Stimulated activated memory B cell treated with anti-CD40 and anti-IgM and Interleukin-4, amounts not matched to agents 10 μg/mL and 1 μg/mL and 100 μg/mL, for 72 hours (primary cell): Measurements from ENCODE around the gene EGLN1.

Experiments used
- ATAC-seq: fragments of 150-1000 bp; cut with Tn5 transposase; 2 replicates; pipeline ENCODE4 v1.10.0; 2021
- H3K27ac Mint-ChIP-seq: one replicate; pipeline ENCODE4 v1.8.0; 2022; ENCODE audit warnings: mild to moderate bottlenecking, mixed read lengths
- H3K27me3 Mint-ChIP-seq: one replicate; pipeline ENCODE4 v1.8.0; 2022; ENCODE audit warnings: mixed read lengths
- H3K36me3 Mint-ChIP-seq: one replicate; pipeline ENCODE4 v1.8.0; 2022; ENCODE audit warnings: mixed read lengths
- H3K4me1 Mint-ChIP-seq: one replicate; pipeline ENCODE4 v1.8.0; 2022; ENCODE audit warnings: mixed read lengths
- H3K4me3 Mint-ChIP-seq: one replicate; pipeline ENCODE4 v1.8.0; 2022; ENCODE audit warnings: mild to moderate bottlenecking, moderate library complexity, mixed read lengths
- H3K9me3 Mint-ChIP-seq: one replicate; pipeline ENCODE4 v1.8.0; 2022; ENCODE audit warnings: mixed read lengths

The EGLN1 gene

DNA sequence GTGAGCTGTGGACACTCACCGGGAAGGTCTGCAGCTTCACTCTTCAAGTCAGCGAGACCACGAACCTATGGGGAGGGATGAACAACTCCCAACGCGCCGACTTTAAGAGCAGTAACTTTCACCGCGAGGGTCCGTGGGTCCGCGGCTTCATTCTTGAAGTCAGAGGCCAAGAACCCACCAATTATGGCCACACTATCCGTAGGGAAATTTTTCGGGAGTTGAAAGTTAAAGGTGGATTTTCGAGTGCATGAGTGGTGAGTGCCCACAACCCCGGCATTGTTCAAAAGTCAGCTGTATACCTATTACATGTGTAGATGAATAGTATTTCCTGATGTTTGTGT, 104.1 kb downstream of the EGLN1 start:
- Mint-ChIP-seq H3K9me3 (no peaks in the 10 kb centered on the region), H3K36me3 (no peaks in the 10 kb centered on the region), H3K4me3 (no peak overlapping the region), H3K4me1 (peaks cover 6% of the 10 kb centered on the region), H3K27ac (no peak overlapping the region), H3K27me3 (no peaks in the 10 kb centered on the region)
- no peak for ATAC-seq

DNA sequence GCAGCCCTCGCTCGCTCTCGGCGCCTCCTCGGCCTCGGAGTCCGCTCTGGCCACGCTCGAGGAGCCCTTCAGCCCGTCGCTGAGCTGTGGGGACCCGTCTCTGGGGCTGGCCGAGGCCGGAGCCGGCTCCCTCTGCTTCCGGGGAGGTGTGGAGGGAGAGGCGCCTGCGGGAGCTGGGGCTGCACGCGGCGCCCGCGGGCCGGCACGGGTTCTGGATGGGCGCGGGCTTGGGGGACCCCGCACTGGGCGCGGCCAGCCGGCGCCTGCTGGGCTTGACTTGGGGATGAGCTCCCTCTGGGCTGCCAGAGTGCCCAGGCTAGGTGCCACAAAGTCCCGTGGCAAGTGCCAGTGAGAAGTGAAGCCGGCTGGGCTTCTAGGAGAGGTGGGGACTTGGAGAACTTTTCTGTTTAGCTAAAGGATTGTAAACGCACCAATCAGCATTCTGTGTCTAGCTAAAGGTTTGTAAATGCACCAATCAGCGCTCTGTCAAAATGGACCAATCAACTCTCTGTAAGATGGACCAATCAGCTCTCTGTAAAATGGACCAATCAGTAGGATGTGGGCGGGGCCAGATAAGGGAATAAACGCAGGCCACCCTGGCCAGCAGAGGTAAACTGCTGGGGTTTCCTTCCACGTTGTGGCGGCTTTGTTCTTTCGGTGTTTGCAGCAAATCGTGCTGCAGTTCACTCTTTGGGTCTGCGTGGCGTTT, 104.6 kb downstream of the EGLN1 start:
- Mint-ChIP-seq H3K27ac (no peak overlapping the region), H3K4me1 (peaks cover 6% of the 10 kb centered on the region), H3K36me3 (no peaks in the 10 kb centered on the region), H3K4me3 (no peak overlapping the region), H3K9me3 (no peaks in the 10 kb centered on the region), H3K27me3 (no peaks in the 10 kb centered on the region)
- ATAC-seq, result no peak

DNA sequence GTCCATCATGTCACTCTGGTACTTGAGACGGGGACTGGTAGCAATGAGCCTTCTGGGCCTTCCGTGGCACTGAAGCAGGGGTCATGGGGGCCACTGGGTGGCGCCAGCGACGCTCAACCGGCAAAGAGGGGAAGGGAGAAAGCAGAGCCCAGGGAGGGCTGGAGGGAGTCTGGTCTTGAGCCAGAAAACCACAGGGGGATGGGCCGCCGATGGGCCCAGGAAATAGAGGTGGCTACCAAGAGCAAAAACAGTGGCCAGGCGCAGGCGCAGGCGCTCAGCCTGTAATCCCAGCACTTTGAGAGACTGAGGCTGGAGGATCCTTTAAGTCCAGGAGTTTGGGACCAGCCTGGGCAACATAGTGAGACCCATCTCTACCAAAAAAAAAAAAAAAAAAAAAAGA, 106.2 kb downstream of the EGLN1 start:
- H3K27me3 Mint-ChIP-seq, result no peaks in the 10 kb centered on the region
- H3K9me3 Mint-ChIP-seq, result no peaks in the 10 kb centered on the region
- peaks cover 6% of the 10 kb centered on the region for H3K4me1 Mint-ChIP-seq
- no peak overlapping the region for H3K4me3 Mint-ChIP-seq
- H3K27ac Mint-ChIP-seq, result no peak overlapping the region
- ATAC-seq, result peak; percentile 70
- H3K36me3 Mint-ChIP-seq, result no peaks in the 10 kb centered on the region
